ENCODE measurements around the gene ZNG1B.
"Not testable (repeated sequence)": the region's sequence is repeated elsewhere in the genome, so short reads cannot be mapped to it uniquely, and the experiment has no call there.

DNA sequence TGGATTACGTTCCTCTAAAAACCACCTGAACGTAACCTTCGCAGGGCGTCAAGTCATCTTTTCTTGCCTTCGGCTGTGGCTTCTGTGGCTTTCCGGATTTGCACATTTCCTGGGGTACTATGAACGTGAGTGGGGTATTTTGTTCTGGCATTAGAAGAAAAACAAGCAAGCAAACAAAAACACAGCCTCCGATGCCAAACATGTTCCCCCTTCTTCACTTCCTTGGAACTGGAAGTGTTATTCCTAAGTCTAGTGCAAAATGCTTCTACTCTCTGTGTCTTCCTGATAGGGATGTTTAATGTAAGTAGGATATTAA lies 63.2 kb downstream of the ZNG1B start:
- TF ChIP-seq, protein P1, sequence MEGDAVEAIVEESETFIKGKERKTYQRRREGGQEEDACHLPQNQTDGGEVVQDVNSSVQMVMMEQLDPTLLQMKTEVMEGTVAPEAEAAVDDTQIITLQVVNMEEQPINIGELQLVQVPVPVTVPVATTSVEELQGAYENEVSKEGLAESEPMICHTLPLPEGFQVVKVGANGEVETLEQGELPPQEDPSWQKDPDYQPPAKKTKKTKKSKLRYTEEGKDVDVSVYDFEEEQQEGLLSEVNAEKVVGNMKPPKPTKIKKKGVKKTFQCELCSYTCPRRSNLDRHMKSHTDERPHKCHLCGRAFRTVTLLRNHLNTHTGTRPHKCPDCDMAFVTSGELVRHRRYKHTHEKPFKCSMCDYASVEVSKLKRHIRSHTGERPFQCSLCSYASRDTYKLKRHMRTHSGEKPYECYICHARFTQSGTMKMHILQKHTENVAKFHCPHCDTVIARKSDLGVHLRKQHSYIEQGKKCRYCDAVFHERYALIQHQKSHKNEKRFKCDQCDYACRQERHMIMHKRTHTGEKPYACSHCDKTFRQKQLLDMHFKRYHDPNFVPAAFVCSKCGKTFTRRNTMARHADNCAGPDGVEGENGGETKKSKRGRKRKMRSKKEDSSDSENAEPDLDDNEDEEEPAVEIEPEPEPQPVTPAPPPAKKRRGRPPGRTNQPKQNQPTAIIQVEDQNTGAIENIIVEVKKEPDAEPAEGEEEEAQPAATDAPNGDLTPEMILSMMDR (IDR thresholded peaks at IDR 0.05) = not testable (repeated sequence)
- TF ChIP-seq POLR2A (IDR thresholded peaks at IDR 0.05) = not testable (repeated sequence)

Data from testis (tissue), 2 donors.